HEK293 (cell line): ENCODE results near the gene KRTAP19-7.

Experiments used
- CTCF ChIA-PET: fragments of 350-600 bp; formaldehyde crosslinking; extraction: SDS; loops from one replicate; lab custom pipeline; 2021; ENCODE audit warnings: antibody characterized with exemption; lab: Yijun Ruan, JAX
- POLR2A ChIA-PET: fragments of 300-600 bp; formaldehyde crosslinking; extraction: SDS; loops from one replicate; lab custom pipeline; 2020; ENCODE audit warnings: antibody characterized with exemption, inconsistent platforms; lab: Yijun Ruan, JAX
- H3K27ac ChIP-seq: fragments of 200-500 bp; sonication (Bioruptor generic); 2 replicates; pipeline ENCODE4 v1.5.1; 2014; ENCODE audit warnings: low read depth, low read length, control low read depth, inconsistent platforms; ENCODE audit errors: extremely low read depth
- H3K36me3 ChIP-seq, 2 experiments: fragments of 200-500 bp in 1 of 2; sonication (Bioruptor generic) in 1 of 2; 1 replicate in 1 of 2; 2 replicates in 1 of 2; pipeline ENCODE4 v1.5.1; 2014 to 2017; ENCODE audit warnings: inconsistent platforms in 2 of 2, low read length in 2 of 2; ENCODE audit not compliant: control insufficient read depth in 2 of 2, insufficient read depth in 1 of 2
- H3K4me1 ChIP-seq: fragments of 200-500 bp; sonication (Bioruptor generic); 2 replicates; pipeline ENCODE4 v1.5.1; 2014; ENCODE audit warnings: mild to moderate bottlenecking, low read length, inconsistent platforms; ENCODE audit not compliant: control insufficient read depth, insufficient read depth
- H3K4me3 ChIP-seq: 2 replicates; pipeline ENCODE4 v1.5.1; 2011; ENCODE audit warnings: low read depth, mild to moderate bottlenecking, control low read depth, low read length, moderate library complexity
- H3K9me3 ChIP-seq: fragments of 200-500 bp; sonication (Bioruptor generic); 2 replicates; pipeline ENCODE4 v1.5.1; 2014; ENCODE audit warnings: low read depth, low read length, inconsistent platforms; ENCODE audit not compliant: control insufficient read depth, insufficient read depth
- GLIS1 ChIP-seq: fragments of 450-650 bp; formaldehyde crosslinking; IDR thresholded peaks from 2 replicates; pipeline ENCODE4 v1.5.1; 2016; ENCODE audit warnings: missing biosample characterization, missing genetic modification characterization
- GLIS2 ChIP-seq: fragments of 450-650 bp; formaldehyde crosslinking; IDR thresholded peaks from 2 replicates; pipeline ENCODE4 v1.5.1; 2016; ENCODE audit warnings: missing biosample characterization, missing genetic modification characterization
- KLF1 ChIP-seq: fragments of 450-650 bp; formaldehyde crosslinking; IDR thresholded peaks from 2 replicates; pipeline ENCODE4 v1.5.1; 2016; ENCODE audit warnings: missing biosample characterization, missing genetic modification characterization
- KLF7 ChIP-seq: fragments of 450-650 bp; formaldehyde crosslinking; IDR thresholded peaks from 2 replicates; pipeline ENCODE4 v1.5.1; 2016; ENCODE audit warnings: missing biosample characterization, missing genetic modification characterization, borderline replicate concordance
- ZBTB20 ChIP-seq: fragments of 450-650 bp; formaldehyde crosslinking; IDR thresholded peaks from 2 replicates; pipeline ENCODE4 v1.5.1; 2016; ENCODE audit warnings: missing biosample characterization, missing genetic modification characterization
- ZBTB8A ChIP-seq: fragments of 450-650 bp; formaldehyde crosslinking; IDR thresholded peaks from 2 replicates; pipeline ENCODE4 v1.5.1; 2016; ENCODE audit warnings: missing biosample characterization, missing genetic modification characterization
- ZNF112 ChIP-seq: fragments of 450-650 bp; formaldehyde crosslinking; IDR thresholded peaks from 2 replicates; pipeline ENCODE4 v1.5.0; 2017; ENCODE audit warnings: missing biosample characterization, missing genetic modification characterization
- ZNF350 ChIP-seq: fragments of 450-650 bp; formaldehyde crosslinking; IDR thresholded peaks from 2 replicates; pipeline ENCODE4 v1.5.0; 2017; ENCODE audit warnings: missing biosample characterization, mild to moderate bottlenecking, missing genetic modification characterization
- ZNF501 ChIP-seq: fragments of 450-650 bp; formaldehyde crosslinking; IDR thresholded peaks from 2 replicates; pipeline ENCODE4 v1.5.1; 2016; ENCODE audit warnings: missing biosample characterization, missing genetic modification characterization
- ZNF596 ChIP-seq: fragments of 450-650 bp; IDR thresholded peaks from 2 replicates; pipeline ENCODE4 v1.5.0; 2018; ENCODE audit warnings: missing biosample characterization, mild to moderate bottlenecking, missing genetic modification characterization, moderate library complexity
- ZNF626 ChIP-seq: fragments of 450-650 bp; sonication (Bioruptor Pico); formaldehyde crosslinking; IDR thresholded peaks from 2 replicates; pipeline ENCODE4 v1.5.1; 2018; ENCODE audit warnings: missing biosample characterization, missing genetic modification characterization, inconsistent platforms
- ZNF629 ChIP-seq: fragments of 450-650 bp; formaldehyde crosslinking; IDR thresholded peaks from 2 replicates; pipeline ENCODE4 v1.5.1; 2017; ENCODE audit warnings: missing biosample characterization, missing genetic modification characterization
- ZNF701 ChIP-seq: fragments of 450-650 bp; formaldehyde crosslinking; IDR thresholded peaks from 2 replicates; pipeline ENCODE4 v1.5.1; 2016; ENCODE audit warnings: missing biosample characterization, missing genetic modification characterization
- TF ChIP-seq, protein P1 (sequence below): fragments of 450-650 bp; formaldehyde crosslinking; IDR thresholded peaks from 2 replicates; pipeline ENCODE4 v1.5.1; 2016; ENCODE audit warnings: missing biosample characterization, missing genetic modification characterization, borderline replicate concordance
- TF ChIP-seq, protein P2 (sequence below): fragments of 450-650 bp; formaldehyde crosslinking; IDR thresholded peaks from 2 replicates; pipeline ENCODE4 v1.5.0; 2017; ENCODE audit warnings: missing biosample characterization, missing genetic modification characterization, borderline replicate concordance
- TF ChIP-seq, protein P3 (sequence below): fragments of 450-650 bp; formaldehyde crosslinking; IDR thresholded peaks from 2 replicates; pipeline ENCODE4 v1.5.1; 2016; ENCODE audit warnings: missing biosample characterization, missing genetic modification characterization, low read depth
- TF ChIP-seq, protein P4 (sequence below): fragments of 450-650 bp; formaldehyde crosslinking; IDR thresholded peaks from 2 replicates; pipeline ENCODE4 v1.5.1; 2016; ENCODE audit warnings: missing biosample characterization, missing genetic modification characterization

The KRTAP19-7 gene

DNA sequence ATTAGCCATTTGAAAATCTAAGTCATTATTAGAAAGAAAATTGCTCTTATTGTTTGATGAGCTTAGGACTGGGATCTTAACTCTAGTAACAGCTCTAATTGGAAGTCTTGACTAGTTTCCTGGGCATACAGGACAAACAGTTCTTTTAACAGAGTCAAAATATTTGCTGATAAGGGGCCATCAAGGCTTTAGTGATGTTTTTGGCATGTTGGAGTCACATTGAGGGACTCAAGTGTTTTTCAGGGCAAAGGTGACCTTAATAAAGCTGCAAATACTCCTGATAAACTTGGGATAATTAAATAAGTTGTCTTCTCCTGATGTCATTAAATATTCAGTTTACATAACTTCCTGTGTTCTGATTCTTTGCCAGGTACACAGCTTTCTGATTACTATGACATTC is 6.5 kb upstream of the KRTAP19-7 start:
- Histone ChIP-seq H3K9me3 (no peaks in the 10 kb centered on the region), H3K4me3 (no peak overlapping the region), H3K27ac (no peak overlapping the region), H3K4me1 (no peaks in the 10 kb centered on the region), H3K36me3 (no peaks in the 10 kb centered on the region)
- POLR2A ChIA-PET: no interaction called here
- CTCF ChIA-PET: interaction anchor here (0.6 to 1.2 kb wide), 3 partner anchors 61 to 159 kb away, joined by 3 read pairs; no protein-coding TSS in a partner anchor
- TF ChIP-seq, protein P1, sequence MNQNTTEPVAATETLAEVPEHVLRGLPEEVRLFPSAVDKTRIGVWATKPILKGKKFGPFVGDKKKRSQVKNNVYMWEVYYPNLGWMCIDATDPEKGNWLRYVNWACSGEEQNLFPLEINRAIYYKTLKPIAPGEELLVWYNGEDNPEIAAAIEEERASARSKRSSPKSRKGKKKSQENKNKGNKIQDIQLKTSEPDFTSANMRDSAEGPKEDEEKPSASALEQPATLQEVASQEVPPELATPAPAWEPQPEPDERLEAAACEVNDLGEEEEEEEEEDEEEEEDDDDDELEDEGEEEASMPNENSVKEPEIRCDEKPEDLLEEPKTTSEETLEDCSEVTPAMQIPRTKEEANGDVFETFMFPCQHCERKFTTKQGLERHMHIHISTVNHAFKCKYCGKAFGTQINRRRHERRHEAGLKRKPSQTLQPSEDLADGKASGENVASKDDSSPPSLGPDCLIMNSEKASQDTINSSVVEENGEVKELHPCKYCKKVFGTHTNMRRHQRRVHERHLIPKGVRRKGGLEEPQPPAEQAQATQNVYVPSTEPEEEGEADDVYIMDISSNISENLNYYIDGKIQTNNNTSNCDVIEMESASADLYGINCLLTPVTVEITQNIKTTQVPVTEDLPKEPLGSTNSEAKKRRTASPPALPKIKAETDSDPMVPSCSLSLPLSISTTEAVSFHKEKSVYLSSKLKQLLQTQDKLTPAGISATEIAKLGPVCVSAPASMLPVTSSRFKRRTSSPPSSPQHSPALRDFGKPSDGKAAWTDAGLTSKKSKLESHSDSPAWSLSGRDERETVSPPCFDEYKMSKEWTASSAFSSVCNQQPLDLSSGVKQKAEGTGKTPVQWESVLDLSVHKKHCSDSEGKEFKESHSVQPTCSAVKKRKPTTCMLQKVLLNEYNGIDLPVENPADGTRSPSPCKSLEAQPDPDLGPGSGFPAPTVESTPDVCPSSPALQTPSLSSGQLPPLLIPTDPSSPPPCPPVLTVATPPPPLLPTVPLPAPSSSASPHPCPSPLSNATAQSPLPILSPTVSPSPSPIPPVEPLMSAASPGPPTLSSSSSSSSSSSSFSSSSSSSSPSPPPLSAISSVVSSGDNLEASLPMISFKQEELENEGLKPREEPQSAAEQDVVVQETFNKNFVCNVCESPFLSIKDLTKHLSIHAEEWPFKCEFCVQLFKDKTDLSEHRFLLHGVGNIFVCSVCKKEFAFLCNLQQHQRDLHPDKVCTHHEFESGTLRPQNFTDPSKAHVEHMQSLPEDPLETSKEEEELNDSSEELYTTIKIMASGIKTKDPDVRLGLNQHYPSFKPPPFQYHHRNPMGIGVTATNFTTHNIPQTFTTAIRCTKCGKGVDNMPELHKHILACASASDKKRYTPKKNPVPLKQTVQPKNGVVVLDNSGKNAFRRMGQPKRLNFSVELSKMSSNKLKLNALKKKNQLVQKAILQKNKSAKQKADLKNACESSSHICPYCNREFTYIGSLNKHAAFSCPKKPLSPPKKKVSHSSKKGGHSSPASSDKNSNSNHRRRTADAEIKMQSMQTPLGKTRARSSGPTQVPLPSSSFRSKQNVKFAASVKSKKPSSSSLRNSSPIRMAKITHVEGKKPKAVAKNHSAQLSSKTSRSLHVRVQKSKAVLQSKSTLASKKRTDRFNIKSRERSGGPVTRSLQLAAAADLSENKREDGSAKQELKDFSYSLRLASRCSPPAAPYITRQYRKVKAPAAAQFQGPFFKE (tag by site-specific recombination): no peak
- TF ChIP-seq GLIS1 (tag by site-specific recombination): no peak
- no peak for TF ChIP-seq ZBTB20
- TF ChIP-seq ZBTB8A: no peak
- TF ChIP-seq ZNF629: no peak
- TF ChIP-seq, protein P2, sequence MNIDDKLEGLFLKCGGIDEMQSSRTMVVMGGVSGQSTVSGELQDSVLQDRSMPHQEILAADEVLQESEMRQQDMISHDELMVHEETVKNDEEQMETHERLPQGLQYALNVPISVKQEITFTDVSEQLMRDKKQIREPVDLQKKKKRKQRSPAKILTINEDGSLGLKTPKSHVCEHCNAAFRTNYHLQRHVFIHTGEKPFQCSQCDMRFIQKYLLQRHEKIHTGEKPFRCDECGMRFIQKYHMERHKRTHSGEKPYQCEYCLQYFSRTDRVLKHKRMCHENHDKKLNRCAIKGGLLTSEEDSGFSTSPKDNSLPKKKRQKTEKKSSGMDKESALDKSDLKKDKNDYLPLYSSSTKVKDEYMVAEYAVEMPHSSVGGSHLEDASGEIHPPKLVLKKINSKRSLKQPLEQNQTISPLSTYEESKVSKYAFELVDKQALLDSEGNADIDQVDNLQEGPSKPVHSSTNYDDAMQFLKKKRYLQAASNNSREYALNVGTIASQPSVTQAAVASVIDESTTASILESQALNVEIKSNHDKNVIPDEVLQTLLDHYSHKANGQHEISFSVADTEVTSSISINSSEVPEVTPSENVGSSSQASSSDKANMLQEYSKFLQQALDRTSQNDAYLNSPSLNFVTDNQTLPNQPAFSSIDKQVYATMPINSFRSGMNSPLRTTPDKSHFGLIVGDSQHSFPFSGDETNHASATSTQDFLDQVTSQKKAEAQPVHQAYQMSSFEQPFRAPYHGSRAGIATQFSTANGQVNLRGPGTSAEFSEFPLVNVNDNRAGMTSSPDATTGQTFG (tag by site-specific recombination): no peak
- no peak for TF ChIP-seq ZNF501
- no peak for TF ChIP-seq KLF7 (tag by site-specific recombination)
- no peak for TF ChIP-seq ZNF350 (tag by site-specific recombination)
- no peak for TF ChIP-seq ZNF626
- TF ChIP-seq ZNF596 (tag by site-specific recombination): no peak
- no peak for TF ChIP-seq GLIS2 (tag by site-specific recombination)
- no peak for TF ChIP-seq ZNF701
- TF ChIP-seq, protein P3, sequence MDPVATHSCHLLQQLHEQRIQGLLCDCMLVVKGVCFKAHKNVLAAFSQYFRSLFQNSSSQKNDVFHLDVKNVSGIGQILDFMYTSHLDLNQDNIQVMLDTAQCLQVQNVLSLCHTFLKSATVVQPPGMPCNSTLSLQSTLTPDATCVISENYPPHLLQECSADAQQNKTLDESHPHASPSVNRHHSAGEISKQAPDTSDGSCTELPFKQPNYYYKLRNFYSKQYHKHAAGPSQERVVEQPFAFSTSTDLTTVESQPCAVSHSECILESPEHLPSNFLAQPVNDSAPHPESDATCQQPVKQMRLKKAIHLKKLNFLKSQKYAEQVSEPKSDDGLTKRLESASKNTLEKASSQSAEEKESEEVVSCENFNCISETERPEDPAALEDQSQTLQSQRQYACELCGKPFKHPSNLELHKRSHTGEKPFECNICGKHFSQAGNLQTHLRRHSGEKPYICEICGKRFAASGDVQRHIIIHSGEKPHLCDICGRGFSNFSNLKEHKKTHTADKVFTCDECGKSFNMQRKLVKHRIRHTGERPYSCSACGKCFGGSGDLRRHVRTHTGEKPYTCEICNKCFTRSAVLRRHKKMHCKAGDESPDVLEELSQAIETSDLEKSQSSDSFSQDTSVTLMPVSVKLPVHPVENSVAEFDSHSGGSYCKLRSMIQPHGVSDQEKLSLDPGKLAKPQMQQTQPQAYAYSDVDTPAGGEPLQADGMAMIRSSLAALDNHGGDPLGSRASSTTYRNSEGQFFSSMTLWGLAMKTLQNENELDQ (tag by site-specific recombination): no peak
- TF ChIP-seq KLF1: no peak
- no peak for TF ChIP-seq ZNF112 (tag by site-specific recombination)
- TF ChIP-seq, protein P4, sequence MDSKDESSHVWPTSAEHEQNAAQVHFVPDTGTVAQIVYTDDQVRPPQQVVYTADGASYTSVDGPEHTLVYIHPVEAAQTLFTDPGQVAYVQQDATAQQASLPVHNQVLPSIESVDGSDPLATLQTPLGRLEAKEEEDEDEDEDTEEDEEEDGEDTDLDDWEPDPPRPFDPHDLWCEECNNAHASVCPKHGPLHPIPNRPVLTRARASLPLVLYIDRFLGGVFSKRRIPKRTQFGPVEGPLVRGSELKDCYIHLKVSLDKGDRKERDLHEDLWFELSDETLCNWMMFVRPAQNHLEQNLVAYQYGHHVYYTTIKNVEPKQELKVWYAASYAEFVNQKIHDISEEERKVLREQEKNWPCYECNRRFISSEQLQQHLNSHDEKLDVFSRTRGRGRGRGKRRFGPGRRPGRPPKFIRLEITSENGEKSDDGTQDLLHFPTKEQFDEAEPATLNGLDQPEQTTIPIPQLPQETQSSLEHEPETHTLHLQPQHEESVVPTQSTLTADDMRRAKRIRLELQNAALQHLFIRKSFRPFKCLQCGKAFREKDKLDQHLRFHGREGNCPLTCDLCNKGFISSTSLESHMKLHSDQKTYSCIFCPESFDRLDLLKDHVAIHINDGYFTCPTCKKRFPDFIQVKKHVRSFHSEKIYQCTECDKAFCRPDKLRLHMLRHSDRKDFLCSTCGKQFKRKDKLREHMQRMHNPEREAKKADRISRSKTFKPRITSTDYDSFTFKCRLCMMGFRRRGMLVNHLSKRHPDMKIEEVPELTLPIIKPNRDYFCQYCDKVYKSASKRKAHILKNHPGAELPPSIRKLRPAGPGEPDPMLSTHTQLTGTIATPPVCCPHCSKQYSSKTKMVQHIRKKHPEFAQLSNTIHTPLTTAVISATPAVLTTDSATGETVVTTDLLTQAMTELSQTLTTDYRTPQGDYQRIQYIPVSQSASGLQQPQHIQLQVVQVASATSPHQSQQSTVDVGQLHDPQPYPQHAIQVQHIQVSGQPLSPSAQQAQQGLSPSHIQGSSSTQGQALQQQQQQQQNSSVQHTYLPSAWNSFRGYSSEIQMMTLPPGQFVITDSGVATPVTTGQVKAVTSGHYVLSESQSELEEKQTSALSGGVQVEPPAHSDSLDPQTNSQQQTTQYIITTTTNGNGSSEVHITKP (tag by site-specific recombination): no peak
